NCI-H2029 (cell line): ENCODE results near the gene FBRSL1.
"Not testable (repeated sequence)": the region's sequence is repeated elsewhere in the genome, so short reads cannot be mapped to it uniquely, and the experiment has no call there.

ENCODE experiments used
- DNase-seq: peaks from one replicate; lab custom pipeline; 2025; lab: John Stamatoyannopoulos, UW

The FBRSL1 gene

DNA sequence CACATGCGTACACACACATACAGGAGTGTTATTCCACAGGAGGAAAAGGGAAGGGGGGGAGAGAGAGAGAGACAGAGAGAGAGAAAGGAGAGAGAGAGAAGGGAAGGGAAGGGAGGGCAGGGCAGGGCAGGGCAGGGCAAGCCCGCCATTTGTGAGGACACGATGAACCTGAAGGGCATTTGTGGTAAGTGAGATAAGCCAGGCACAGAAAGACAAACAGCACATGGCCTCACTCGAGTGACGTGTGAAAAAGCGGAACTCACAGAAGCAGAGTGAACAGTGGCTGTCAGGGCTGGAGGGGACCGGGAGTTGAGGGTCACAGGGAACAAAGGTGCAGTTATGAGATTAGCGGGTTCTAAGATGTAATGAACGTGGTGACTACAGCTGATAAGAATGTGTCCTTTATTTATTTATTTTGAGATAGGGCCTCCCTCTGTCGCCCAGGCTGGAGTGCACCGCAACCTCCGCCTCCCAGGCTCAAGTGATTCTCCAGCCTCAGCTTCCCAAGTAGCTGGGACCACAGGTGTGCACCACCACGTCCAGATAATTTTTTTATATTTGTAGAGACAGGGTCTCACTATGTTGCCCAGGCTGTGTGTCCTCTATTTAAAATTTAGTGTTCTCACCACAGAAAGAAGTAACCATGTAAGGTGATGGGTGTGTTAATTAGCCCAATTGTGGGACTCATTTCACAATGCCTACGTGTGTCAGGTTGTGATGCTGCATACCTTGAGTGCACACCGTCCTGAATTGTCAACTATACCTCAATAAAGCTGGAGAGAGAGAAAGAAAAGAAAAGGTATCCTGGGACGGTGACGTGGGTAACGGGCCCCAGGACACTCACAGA is 18.7 kb upstream of the FBRSL1 start:
- DNase-seq, result no peak

DNA sequence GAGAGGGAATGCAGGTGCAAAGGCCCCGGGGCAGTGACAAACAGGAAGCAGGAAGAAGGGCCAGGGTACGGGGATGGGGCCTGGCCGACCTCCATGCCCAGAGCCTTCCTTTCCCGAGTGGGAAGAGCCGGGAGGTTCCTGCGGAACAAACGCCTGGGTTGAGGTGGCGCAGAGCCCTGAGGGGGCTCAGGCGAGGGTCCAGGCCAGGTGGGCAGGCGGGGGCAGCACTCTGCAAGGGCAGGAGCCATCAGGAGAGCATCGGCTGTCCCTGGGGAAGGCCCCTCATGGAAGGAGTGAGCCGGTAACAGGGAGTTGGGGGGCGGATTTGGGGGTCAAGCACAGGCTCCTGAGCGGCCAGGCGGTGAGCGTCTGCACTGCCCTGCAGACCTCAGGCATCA is 18.1 kb upstream of the FBRSL1 start:
- DNase-seq, result no peak

DNA sequence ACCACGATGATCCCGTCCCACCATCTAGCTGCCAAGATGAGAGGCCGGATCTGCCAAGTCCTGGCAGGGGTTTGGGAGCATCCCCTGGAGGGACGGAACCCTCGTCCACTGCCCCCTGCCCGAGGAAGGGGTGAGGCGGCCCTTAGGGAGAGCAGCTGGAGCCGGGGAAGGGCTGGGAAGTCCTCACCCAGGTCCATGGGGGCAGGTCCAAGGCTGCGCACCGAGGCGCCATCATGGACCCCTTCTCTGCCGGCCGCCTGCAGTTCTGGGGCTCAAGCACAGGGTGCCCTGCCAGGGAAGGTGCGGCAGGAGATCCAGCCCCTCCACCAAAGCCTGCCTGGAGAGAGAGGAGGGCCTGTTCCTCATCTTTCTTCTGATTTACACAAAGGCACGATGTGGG is 17.6 kb upstream of the FBRSL1 start:
- DNase-seq, result no peak

DNA sequence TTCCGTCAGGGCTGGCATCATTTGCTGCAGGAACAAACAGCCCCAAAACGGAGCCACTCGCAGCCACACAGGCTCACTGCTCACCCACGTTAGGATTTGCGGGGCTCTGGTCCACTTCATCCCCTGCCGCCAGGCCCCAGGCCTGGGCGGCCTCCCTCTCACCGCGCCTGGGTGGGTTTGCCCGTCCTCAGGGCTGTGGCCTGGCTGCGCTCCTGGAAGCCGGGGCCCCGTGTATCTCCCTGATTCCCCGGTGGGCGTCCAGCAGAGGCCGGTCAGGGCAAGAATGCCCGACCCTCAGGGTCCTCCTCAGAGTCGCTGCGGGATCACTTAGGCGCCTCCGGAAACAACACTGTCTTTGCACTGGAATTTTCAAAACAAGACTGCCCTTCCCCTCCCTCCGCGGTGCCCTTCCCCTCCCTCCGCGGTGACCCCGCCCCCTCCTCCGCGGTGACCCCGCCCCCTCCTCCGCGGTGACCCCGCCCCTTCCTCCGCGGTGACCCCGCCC is 15.7 kb upstream of the FBRSL1 start:
- no peak for DNase-seq

DNA sequence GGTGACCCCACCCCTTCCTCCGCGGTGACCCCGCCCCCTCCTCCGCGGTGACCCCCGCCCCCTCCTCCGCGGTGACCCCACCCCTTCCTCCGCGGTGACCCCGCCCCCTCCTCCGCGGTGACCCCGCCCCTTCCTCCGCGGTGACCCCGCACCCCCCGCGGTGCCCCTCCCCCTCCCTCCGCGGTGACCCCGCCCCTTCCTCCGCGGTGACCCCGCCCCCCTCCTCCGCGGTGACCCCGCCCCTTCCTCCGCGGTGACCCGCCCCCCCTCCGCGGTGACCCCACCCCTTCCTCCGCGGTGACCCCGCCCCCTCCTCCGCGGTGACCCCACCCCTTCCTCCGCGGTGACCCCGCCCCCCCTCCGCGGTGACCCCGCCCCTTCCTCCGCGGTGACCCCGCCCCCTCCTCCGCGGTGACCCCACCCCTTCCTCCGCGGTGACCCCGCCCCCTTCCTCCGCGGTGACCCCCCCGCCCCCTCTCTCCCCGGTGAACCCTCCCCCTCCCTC is 15.1 kb upstream of the FBRSL1 start:
- DNase-seq, result not testable (repeated sequence)

DNA sequence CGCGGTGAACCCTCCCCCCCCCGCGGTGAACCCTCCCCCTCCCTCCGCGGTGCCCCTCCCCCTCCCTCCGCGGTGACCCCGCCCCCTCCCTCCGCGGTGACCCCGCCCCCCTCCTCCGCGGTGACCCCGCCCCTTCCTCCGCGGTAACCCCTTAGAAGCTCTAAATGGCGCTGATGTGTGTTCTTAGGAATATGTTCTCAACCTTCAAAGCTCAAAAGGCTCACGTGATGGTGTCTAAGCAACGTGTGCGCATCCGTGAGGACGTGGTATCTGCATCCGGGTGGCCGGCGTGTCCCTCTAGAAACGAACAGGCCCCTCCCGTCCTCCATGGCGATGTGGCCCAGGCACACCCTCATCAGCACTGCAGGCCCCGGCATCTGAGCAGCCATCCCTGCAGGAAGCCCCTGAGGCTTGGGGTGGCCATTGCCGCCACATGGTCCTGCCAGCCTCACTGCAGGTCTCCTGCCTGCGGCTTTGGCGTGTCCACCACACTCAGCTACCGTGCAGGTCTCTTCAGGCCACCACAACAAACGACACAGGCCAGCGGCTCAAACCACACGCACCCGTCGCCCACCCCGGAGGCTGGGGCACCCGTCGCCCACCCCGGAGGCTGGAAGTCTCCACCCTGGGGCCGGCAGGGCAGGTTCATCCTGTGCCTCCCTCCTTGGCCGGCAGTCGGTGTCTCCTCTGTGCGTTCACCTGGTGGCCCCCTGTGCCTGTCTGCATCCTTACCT is 14.5 kb upstream of the FBRSL1 start:
- DNase-seq, result no peak

DNA sequence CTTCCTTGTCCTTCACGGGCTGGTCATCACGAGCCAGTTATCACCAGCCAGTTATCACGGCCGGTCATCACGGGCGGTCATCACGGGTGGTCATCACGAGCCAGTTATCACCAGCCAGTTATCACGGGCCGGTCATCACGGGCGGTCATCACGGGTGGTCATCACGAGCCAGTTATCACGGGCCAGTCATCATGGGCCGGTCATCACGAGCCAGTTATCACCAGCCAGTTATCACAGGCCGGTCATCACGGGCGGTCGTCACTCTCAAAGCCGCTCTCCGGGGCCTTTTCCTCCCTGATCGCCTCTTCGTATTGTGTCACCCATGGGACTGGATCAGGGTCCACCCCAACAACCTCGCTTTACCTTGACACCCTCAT is 13.9 kb upstream of the FBRSL1 start:
- DNase-seq, result no peak

DNA sequence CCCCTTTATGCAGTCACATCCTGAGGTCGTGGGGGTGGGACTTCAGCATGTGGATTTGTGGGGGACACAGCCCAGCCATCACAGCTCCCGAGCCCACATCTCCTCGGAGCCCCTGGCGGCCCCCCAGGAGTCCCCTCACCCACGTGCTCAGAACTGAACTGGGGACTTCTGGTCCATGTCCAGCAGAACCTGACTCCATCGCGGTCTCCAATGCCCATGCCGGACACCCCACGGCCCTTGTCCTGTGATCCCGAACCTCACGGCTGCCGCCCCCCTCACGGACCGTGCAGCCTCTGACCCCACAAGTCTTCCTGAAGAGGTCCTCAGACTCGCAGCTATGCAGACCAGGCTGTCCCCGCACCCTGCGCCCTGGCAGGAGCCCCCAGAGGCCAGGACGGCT is 13.5 kb upstream of the FBRSL1 start:
- DNase-seq, result no peak

DNA sequence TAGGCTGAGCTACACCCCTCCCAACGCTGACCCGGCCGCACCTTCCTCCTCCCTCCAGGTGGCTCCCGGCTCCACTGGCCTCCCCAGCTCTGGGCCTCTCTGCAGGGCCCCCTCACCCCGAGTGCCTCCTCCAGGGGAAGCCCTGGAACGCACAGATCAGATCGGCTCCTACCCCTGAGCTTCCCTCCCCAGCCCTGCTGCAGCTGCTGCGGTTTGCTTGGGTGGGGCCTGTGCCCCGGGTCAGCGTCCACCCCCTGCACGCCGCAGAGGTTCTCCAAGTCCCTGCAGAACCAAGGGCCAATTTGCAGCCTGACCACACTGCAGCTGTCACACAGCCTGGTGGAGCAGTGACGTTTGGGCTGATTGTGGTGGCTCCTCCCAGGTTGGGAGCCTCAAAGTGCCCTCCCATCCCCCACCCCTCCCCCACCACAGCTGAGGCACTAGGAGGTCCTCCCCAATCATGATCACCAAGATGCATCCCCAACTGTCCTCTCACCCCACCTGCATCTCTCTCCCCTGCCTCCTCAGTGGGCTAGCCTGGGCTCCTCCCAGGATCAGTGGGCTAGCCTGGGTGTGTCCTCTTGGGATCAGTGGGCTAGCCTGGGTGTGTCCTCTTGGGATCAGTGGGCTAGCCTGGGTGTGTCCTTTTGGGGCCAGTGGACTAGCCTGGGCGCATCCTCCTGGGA is 12.8 kb upstream of the FBRSL1 start:
- no peak for DNase-seq

DNA sequence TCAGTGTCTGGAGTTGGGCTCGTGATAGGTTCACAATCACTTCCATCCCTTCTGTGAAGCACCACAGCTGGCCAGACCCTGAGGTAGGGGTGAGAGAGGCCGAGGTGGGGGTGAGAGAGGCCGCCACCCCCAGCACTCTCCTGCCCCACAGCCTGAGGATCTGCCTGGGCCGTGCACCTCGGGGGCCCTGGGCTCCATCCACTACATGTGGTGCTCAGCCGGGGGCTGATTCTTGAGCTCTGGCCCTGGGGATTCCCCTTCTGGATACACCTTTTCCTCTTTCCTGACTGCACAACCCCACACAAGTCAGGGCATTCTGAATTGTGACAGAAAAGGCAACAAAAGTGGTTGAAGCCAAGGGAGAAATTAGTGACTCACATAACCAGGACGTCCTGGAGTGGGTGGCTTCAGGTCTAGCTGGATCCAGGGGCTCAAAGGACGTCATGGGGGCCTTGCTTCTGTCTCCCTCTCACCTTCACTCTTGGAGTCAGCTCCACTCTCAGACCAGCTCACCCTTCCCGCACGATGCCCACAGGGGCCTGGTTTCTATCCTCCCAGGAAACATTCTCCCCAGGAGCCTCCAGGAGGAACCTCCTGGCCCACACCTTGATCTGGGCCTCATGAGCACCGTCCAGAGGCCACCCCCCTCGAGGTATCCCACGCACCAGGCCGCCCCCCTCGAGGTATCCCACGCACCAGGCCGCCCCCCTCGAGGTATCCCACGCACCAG is 12.1 kb upstream of the FBRSL1 start:
- DNase-seq, result no peak

DNA sequence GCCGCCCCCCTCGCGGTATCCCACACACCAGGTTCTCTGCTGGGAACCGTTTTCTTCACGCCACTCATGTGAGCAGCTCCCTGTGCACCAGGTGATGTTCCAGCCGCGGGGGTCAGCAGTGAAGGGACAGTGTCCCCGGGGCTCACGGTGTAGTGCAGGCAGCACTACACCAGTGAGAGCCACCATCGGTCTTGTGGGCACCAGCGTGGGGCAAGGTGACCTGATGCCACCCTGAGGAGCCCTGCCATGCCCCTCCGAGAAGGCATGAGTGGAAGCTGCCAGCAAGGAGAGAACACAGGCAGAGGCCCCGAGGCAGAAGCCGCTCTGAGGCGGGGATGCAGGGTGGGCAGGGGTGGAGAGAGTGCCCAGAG is 11.5 kb upstream of the FBRSL1 start:
- no peak for DNase-seq

DNA sequence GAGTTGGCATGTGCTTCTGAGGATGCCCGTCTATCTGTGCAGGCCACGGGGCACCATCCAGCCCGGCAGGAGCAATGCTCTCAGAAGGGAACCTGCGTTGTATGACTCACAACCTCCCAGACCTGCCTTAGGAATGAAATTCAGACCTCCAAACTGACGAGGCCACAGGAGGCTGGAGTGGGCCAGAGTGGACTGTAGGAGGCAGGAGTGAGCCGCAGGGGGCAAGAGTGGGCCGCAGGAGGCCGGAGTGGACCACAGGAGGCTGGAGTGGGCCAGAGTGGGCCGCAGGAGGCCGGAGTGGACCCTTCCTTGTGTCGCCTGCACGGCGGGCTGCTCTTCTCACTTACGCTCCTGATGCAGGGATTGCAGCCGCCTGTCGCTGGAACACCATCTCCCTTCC is 11.1 kb upstream of the FBRSL1 start:
- DNase-seq, result no peak

DNA sequence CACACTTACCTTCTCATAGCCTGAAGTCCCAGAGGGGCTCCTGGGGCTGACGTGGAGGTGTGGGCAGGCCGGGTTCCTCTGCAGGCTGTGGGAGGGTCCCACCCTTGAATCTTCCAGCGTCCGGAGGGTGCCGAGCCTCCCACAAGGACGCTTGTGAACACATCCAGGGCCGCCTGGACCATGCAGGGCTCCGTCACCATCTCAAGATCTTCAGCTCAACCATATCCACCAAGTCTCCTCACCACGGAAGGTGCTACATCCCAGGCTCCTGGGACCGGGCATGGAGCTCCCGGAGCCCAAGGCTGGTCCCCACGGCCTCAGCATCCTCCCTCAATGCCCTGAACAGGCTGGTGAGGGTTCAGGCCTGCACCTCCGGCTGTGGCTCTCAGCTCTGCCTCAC is 10.7 kb upstream of the FBRSL1 start:
- no peak for DNase-seq

DNA sequence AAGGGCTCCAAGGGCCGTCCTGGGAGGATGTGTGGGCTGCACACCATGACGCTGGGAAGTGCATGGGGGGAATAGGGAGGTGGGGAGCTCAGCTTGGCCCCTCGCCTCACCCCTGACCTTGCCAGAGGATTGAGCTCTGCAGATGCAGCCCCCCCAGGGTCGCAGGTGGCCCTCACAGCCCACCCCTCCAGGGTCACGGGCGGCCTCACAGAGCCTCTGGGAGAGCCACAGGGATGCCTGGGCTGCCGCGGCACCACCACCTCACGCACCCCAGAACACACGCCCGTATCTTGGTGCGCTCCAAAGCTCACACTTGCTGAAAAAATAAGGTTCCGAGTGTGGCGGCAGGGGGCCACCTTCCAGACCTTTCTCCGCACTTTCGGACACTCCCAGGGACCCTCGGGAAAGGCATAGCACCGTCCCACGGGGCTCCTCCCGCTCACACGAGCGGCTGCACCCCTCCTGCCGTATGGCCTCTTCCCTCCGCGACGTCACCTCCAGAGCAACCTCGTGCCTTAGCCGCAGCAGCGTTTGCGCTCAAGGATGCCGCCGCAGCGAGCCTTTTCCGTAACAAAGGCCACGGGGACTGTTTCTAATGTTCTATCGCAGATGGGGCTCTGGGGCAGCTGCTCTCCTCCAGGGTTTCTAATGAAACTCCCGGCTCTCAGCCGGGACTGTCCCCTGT is 9.9 kb upstream of the FBRSL1 start:
- DNase-seq, result no peak

DNA sequence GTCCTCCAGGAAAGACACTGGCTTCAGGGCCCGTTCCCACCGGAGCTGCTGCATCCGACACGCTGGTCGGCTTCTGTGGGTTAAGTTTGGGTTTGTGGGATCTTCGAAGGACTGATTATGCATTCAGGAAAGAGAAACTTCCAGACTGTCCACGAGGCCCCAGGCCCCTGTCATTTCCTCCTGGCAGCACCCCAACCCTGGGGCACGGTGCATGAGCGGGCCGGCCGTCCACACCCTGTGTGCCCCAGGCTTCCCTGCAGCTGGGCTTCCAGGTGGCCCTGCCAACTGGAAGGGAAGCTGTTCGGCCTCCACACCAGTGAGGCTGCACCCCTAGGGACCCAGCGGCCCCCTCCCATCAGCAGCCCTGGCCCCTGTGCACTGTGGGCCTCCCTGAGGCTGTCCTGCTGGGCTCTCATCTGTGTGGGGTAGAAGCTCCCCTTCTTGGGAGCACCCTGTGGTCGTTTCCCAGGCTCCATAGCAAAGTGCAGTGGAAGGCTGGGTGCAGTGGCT is 9.3 kb upstream of the FBRSL1 start:
- DNase-seq, result no peak

DNA sequence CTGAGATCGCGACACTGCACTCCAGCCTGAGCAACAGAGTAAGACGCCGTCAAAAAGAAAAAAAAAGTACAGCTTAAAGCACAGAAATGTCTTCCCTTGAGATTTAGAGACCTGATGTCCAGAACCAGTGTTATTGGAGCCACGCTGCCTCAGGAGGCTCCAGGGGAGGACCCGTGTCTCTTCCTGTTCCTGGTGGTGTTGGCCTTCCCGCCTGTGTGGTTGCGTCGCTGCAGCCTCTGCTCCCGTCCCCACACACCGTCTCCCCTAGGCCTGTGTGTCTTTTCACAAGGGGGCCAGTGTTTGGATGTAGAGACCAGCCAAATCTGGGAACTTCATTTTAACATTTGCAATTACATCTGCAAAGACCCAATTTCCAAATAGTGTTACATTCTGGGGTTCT is 8.6 kb upstream of the FBRSL1 start:
- no peak for DNase-seq

DNA sequence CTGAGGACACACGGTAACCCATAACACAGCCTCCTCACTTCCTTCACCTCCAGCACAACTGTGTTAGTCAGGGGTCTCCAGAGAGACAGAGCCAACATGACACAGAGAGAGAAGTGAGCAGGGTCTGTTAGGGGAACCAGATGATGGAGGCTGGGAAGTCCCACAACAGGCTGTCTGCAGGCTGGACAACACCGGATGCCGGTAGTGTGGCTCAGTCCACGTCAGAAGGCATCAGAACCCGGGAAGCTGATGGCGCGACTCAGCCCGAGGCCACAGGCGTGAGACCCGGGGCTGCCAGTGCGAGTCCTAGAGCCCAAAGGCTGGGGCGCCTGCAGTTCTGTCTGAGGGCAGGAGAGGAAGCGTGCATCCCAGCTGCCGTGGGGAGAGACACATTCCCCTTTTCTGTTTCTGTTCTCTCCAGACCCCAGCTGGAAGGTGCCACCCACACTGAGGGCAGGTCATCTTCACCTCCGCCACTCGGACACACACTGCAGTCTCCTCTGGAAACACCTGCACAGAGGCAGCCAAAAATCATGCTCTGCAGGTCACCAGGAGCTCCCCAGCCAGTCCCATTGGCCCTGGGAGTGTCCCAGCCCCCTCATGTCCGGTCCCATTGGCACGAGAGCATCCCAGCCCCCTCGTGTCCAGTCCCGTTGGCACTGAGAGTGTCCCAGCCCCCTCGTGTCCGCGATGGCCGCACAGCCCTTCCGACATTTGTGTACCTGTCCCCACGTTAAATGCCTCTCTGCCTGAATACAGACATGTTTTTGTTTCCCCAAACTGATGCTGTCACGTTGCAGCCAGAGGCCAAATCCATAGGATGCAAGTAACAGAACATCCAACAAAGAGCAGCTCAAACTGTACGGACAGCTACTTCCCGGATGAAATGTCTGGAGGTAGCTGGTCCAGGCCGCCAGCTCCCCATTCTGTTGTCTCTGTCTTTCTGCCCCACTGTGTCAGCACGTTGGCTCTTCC is 7.9 kb upstream of the FBRSL1 start:
- DNase-seq, result no peak

DNA sequence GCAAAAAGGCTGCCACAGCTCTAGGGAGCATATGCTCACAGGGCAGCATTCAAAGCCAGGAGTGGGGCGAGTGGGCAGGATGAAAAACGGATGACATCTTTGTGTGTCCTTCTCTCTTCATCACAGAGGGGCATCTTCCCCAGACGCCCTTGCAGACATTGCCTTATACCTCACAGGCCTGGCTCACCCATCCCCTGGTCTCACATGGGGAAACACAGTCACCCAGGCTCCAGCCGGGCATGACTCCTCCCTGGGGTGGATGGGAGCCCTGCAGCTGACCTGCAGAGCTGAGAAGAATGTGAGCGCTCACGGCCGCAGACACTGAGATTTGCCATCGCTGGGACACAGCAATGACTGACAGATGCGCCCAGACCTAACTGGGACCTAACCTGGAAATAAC is 7.2 kb upstream of the FBRSL1 start:
- DNase-seq, result no peak

DNA sequence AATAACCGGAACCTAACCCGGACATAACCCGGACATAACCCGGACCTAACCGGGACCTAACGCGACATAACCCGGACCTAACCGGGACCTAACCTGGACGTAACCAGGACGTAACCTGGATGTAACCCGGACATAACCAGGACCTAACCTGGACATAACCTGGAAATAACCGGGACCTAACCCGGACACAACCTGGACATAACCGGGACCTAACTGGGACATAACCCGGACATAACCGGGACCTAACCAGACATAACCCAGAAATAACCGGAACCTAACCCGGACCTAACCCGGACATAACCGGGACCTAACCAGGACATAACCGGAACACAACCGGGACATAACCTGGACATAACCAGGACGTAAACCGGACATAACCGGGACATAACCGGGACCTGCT is 6.7 kb upstream of the FBRSL1 start:
- no peak for DNase-seq

DNA sequence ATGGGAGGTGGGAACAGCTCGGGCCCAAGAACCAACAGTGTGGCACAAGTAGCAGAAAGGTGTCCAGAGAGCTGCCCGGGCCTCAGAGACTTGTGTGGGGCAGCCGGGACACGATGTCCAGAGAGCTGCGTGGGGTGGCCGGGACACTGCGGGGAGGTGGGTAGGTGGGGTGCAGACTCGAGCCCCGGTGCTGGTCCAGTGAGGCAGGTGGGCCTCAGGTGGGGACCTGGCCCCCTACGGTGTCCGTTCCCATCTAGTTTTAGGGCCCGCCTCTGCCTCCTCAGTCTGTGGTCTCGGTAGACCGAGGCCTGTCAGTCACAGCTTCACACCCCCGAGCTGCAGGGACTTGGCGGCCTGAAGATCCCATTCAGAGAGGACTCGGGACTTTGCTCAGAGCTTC is 6.3 kb upstream of the FBRSL1 start:
- DNase-seq, result no peak
